ENCODE data around the gene FMO3.

Gene FMO3

DNA sequence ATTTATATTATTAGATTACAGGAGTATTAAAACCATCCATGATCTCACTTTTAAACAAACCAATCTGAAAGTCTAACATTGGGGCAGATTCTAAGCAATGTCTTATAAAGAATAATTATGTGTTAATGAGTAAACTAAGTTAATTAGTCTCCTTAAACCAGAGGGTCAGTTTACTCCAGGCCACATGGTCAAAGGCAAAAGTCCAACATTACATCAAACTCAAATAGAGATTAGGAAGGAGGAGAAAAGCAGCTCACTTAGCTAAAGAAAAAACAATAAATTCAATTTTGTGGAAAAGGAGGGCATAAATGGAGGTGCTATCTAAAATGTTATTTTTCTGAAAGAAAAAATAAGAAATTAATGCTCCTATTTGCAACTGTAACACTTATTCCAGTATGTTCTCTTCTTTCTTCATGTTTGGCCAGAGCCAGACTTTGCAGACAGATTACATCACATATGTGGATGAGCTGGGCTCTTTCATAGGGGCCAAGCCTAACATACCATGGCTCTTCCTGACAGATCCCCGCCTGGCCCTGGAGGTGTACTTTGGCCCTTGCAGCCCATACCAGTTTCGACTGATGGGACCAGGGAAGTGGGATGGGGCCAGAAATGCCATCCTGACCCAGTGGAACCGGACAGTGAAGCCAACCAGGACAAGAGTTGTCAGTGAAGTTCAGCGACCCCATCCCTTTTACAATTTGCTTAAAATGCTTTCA, 70.1 kb downstream of the FMO3 start:
- no peak for DNase-seq

- no peak for DNase-seq
These were observed 70.7 kb downstream of the FMO3 start for GRCh38 chr1:171161431-171161830.

DNA sequence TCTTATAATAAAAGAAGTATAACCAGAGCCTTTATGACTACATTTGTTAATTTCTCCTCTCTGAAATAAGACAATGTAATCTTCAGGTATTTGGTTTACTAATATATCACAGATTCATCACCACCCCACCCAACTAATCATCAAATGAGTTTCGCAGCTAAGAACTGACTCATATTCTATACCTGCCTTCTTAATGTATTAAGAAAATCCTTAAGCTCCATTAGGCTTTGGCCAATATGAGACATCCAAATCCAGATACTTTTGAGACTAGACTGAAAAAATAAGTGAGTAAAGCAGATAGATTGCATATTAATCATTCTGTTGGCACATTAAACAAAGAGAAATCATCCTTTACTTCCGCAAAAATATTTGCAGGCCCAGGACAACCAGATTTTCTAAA, 75.7 kb downstream of the FMO3 start:
- no peak for DNase-seq
